Natural killer cell (primary cell): ENCODE results near the gene ASB4. TPM values are rescaled to one million over a fixed set of nuclear protein-coding genes. Genes with fewer than 3 reads are reported as not detected.

Source experiments
- ATAC-seq, 3 donors: fragments of 150-1000 bp in 2 of 3; fragments of 200-7000 bp in 1 of 3; cut with Tn5 transposase; 1 replicate in 1 of 3; 2 replicates in 2 of 3; pipeline ENCODE4 v1.10.0; 2021; ENCODE audit warnings: mild to moderate bottlenecking in 2 of 3, moderate library complexity in 2 of 3
- DNase-seq, 2 donors: peaks; one replicate each; pipeline versions ENCODE4 v3.0.0 to v3.0.0-alpha.2; 2013 to 2021; ENCODE audit warnings: mixed read lengths in 1 of 2
- H3K27ac ChIP-seq: one replicate; pipeline ENCODE4 v1.5.1; 2013; ENCODE audit warnings: mild to moderate bottlenecking, low read length
- H3K27me3 ChIP-seq: one replicate; pipeline ENCODE4 v1.6.1; 2013; ENCODE audit warnings: low read length; ENCODE audit not compliant: control insufficient read depth, insufficient read depth
- H3K36me3 ChIP-seq: one replicate; pipeline ENCODE4 v1.6.1; 2013; ENCODE audit warnings: low read length; ENCODE audit not compliant: control insufficient read depth, insufficient read depth
- H3K4me1 ChIP-seq: one replicate; pipeline ENCODE4 v1.6.1; 2013; ENCODE audit warnings: low read length; ENCODE audit not compliant: control insufficient read depth, insufficient read depth
- H3K4me3 ChIP-seq: one replicate; pipeline ENCODE4 v1.5.1; 2013; ENCODE audit warnings: low read length
- H3K9me3 ChIP-seq: one replicate; pipeline ENCODE4 v1.6.1; 2013; ENCODE audit warnings: low read length; ENCODE audit not compliant: control insufficient read depth, insufficient read depth
- H3K27ac Mint-ChIP-seq, 2 donors: one replicate each; pipeline ENCODE4 v1.8.0; 2022; ENCODE audit warnings: mild to moderate bottlenecking in 2 of 2, mixed read lengths in 2 of 2, moderate library complexity in 1 of 2
- H3K27me3 Mint-ChIP-seq, 2 donors: one replicate each; pipeline ENCODE4 v1.8.0; 2022; ENCODE audit warnings: low read depth in 2 of 2, mixed read lengths in 2 of 2
- H3K36me3 Mint-ChIP-seq: one replicate; pipeline ENCODE4 v1.8.0; 2022; ENCODE audit warnings: mixed read lengths
- H3K4me1 Mint-ChIP-seq, 2 donors: one replicate each; pipeline ENCODE4 v1.8.0; 2022; ENCODE audit warnings: mixed read lengths in 2 of 2
- H3K4me3 Mint-ChIP-seq: one replicate; pipeline ENCODE4 v1.8.0; 2022; ENCODE audit warnings: mild to moderate bottlenecking, moderate library complexity, mixed read lengths
- H3K9me3 Mint-ChIP-seq, 2 donors: one replicate each; pipeline ENCODE4 v1.8.0; 2022; ENCODE audit warnings: mixed read lengths in 2 of 2
- CTCF ChIP-seq: fragments of 200-600 bp; IDR thresholded peaks from one replicate; pipeline ENCODE4 v1.8.0; 2022; ENCODE audit warnings: antibody characterized with exemption
- WGBS: methylation state at CpG from one replicate; pipeline ENCODE4 v1.1.7; 2013; ENCODE audit warnings: missing lambda C conversion rate; ENCODE audit not compliant: insufficient coverage; 5-methylcytosine and 5-hydroxymethylcytosine counted together
- intact Hi-C: fragments of 100-400 bp; cut with micrococcal nuclease; formaldehyde crosslinking; loops from one replicate; pipeline ENCODE4 v1.14.2; 2022
- total RNA-seq, 4 donors: library from RNA; stranded (reverse); fragments of 120-200 nt in 1 of 4; gene quantifications; one replicate each; pipeline versions ENCODE4 v1.2.3 to v1.2.4, GENCODE V29; 2013 to 2022

Gene ASB4
- total RNA-seq, 3 donors from 2014 or later (not counting 1 experiment from before 2014, with no cell fraction given): not detected

GRCh38 chr7:95476072-95476847, 9.5 kb upstream of the ASB4 start:
- peak in 1 of 2 donors; percentile 6 for DNase-seq
- Mint-ChIP-seq H3K4me1 (peaks cover 7 to 16% of the 10 kb centered on the region in 2 donors), H3K9me3 (no peaks in the 10 kb centered on the region), H3K36me3 (no peaks in the 10 kb centered on the region), H3K27me3 (no peaks in the 10 kb centered on the region), H3K27ac (peak overlapping the region; percentile 66 to 74), H3K4me3 (peak overlapping the region; percentile 58)
- H3K4me3 ChIP-seq: no peak overlapping the region
- no peaks in the 10 kb centered on the region for H3K9me3 ChIP-seq
- 79% methylated on average over 7 of the region's 9 CpGs for WGBS
- peaks cover 5% of the 10 kb centered on the region for H3K4me1 ChIP-seq
- intact Hi-C loops: no loop called here
- no peak for TF ChIP-seq CTCF
- no peak overlapping the region for H3K27ac ChIP-seq
- ATAC-seq: peak in 2 of 3 donors; percentile 42 to 53
- H3K36me3 ChIP-seq: no peaks in the 10 kb centered on the region
- H3K27me3 ChIP-seq: no peaks in the 10 kb centered on the region

GRCh38 chr7:95476904-95477594, 8.7 kb upstream of the ASB4 start:
- H3K36me3 ChIP-seq: no peaks in the 10 kb centered on the region
- Mint-ChIP-seq H3K9me3 (no peaks in the 10 kb centered on the region), H3K4me1 (peaks cover 7 to 16% of the 10 kb centered on the region in 2 donors), H3K27me3 (no peaks in the 10 kb centered on the region), H3K4me3 (peak overlapping the region; percentile 59), H3K36me3 (no peaks in the 10 kb centered on the region), H3K27ac (peak overlapping the region; percentile 66 to 74)
- DNase-seq (peak; percentile 27 to 79), ATAC-seq (peak; percentile 81 to 98 (median 91))
- H3K4me1 ChIP-seq: peaks cover 5% of the 10 kb centered on the region
- TF ChIP-seq CTCF: peak; percentile 84
- intact Hi-C loops: loop anchor here (1.0 kb wide), 1 partner anchor 1028 kb away; no protein-coding TSS in a partner anchor
- 13% methylated on average over 8 of the region's 11 CpGs for WGBS
- no peak overlapping the region for H3K4me3 ChIP-seq
- no peaks in the 10 kb centered on the region for H3K9me3 ChIP-seq
- no peaks in the 10 kb centered on the region for H3K27me3 ChIP-seq
- H3K27ac ChIP-seq: no peak overlapping the region

GRCh38 chr7:95478272-95479037, 7.3 kb upstream of the ASB4 start:
- DNase-seq: peak in 1 of 2 donors; percentile 5
- no peak overlapping the region for H3K4me3 ChIP-seq
- no peaks in the 10 kb centered on the region for H3K27me3 ChIP-seq
- no peaks in the 10 kb centered on the region for H3K27me3 Mint-ChIP-seq
- no peaks in the 10 kb centered on the region for H3K9me3 Mint-ChIP-seq
- no peak for TF ChIP-seq CTCF
- no peaks in the 10 kb centered on the region for H3K36me3 ChIP-seq
- H3K4me1 ChIP-seq: peaks cover 5% of the 10 kb centered on the region
- WGBS: 80% methylated on average over 18 of the region's 18 CpGs
- ATAC-seq: no peak
- H3K9me3 ChIP-seq: no peaks in the 10 kb centered on the region
- no peak overlapping the region for H3K27ac ChIP-seq
- H3K27ac Mint-ChIP-seq: no peak overlapping the region
- no peak overlapping the region for H3K4me3 Mint-ChIP-seq
- intact Hi-C loops: no loop called here
- no peaks in the 10 kb centered on the region for H3K36me3 Mint-ChIP-seq
- peaks cover 7 to 16% of the 10 kb centered on the region in 2 donors for H3K4me1 Mint-ChIP-seq
